GM21825 (cell line): Measurements from ENCODE around the gene FABP7.

ENCODE experiments used
- ATAC-seq: cut with Tn5 transposase; IDR thresholded peaks from one replicate; pipeline ENCODE4 v1.9.1; 2021; ENCODE audit warnings: mild to moderate bottlenecking, moderate library complexity; ENCODE audit not compliant: unreplicated experiment

FABP7 gene

GRCh38 chr6:122792766-122793165 is 13.2 kb downstream of the FABP7 start:
- ATAC-seq: no peak

GRCh38 chr6:122797537-122797936 is 18.0 kb downstream of the FABP7 start:
- ATAC-seq: no peak

- ATAC-seq: peak; percentile 75
These were observed 18.7 kb downstream of the FABP7 start for GRCh38 chr6:122798099-122798641.

- no peak for ATAC-seq
These were observed 19.7 kb downstream of the FABP7 start for GRCh38 chr6:122799140-122799745.

- ATAC-seq: no peak
These were observed 20.6 kb downstream of the FABP7 start for GRCh38 chr6:122799916-122800686.

- no peak for ATAC-seq
These were observed 21.4 kb downstream of the FABP7 start for GRCh38 chr6:122800906-122801305.

GRCh38 chr6:122801397-122801796 is 21.9 kb downstream of the FABP7 start:
- no peak for ATAC-seq

GRCh38 chr6:122803171-122803661 is 23.7 kb downstream of the FABP7 start:
- ATAC-seq: no peak

- ATAC-seq: no peak
These were observed 25.5 kb downstream of the FABP7 start for GRCh38 chr6:122804962-122805485.

- no peak for ATAC-seq
These were observed 26.8 kb downstream of the FABP7 start for GRCh38 chr6:122806291-122806690.

GRCh38 chr6:122808121-122808885 is 28.8 kb downstream of the FABP7 start:
- no peak for ATAC-seq

- no peak for ATAC-seq
These were observed 29.5 kb downstream of the FABP7 start for GRCh38 chr6:122809001-122809400.

GRCh38 chr6:122809691-122810090 is 30.2 kb downstream of the FABP7 start:
- ATAC-seq: no peak

GRCh38 chr6:122810189-122810588 is 30.7 kb downstream of the FABP7 start:
- no peak for ATAC-seq

GRCh38 chr6:122817358-122817757 is 37.8 kb downstream of the FABP7 start:
- no peak for ATAC-seq

- no peak for ATAC-seq
These were observed 38.2 kb downstream of the FABP7 start for GRCh38 chr6:122817766-122818165.

GRCh38 chr6:122818866-122819265 is 39.4 kb downstream of the FABP7 start:
- ATAC-seq: no peak

GRCh38 chr6:122821095-122821494 is 41.6 kb downstream of the FABP7 start:
- ATAC-seq: no peak

- ATAC-seq: no peak
These were observed 45.6 kb downstream of the FABP7 start for GRCh38 chr6:122825163-122825562.

- no peak for ATAC-seq
These were observed 49.9 kb downstream of the FABP7 start for GRCh38 chr6:122829456-122829855.

GRCh38 chr6:122831511-122831910 is 52.0 kb downstream of the FABP7 start:
- no peak for ATAC-seq
